HG02763 (cell line): ENCODE measurements around the gene TEX53.

Experiments
- ATAC-seq: cut with Tn5 transposase; IDR thresholded peaks from one replicate; pipeline ENCODE4 v1.9.1; 2021; ENCODE audit warnings: mild to moderate bottlenecking, moderate library complexity; ENCODE audit not compliant: unreplicated experiment

TEX53 gene

DNA sequence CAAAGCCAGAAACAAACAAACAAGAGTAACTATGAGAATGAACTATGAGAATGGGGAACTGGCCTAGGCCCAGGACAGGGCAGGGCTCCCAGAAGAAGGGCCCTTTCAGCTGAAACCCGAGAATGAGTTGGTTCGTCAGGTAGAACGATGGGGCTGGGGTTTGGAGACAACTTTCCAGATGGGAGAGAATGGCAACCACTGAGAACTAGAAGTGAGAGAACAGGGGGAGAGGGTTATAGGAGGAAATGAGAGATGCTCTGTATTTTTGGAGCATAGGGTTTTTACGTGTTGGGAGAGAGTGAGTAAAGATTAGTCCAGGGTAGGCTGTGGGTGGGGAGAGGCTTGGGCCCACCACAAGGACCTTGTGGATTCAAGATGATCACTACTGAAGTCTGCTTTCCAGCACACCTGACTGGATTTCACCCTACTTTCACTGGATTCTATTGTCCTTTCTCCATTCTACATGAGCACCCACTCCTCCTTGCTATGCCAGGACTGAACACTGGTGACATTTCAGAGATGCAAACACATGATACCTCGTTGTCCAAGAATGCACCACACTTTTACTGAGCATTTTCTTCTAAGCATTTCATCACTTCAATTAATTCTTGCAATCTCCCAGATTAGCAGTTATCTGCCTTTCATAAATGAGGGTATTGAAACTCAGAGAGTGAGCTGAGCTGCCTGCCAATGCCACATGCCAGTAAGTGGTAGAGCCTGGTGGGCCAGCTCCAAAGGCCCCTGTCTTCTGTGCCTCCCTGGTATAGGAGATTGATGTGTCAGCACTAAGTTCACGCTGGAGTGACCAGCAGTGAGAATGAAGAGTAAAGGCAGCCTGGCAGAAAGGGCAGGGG, 49.7 kb downstream of the TEX53 start:
- peak; percentile 38 for ATAC-seq

- ATAC-seq: no peak
These were observed 50.9 kb downstream of the TEX53 start for GRCh38 chr9:114606597-114607207.
